NCI-H1048 (cell line): ENCODE results near the gene GPR84.

Source experiments
- DNase-seq: peaks from one replicate; lab custom pipeline; 2025; lab: John Stamatoyannopoulos, UW

The GPR84 gene

GRCh38 chr12:54374562-54375258 lies 10.4 kb upstream of the GPR84 start:
- no peak for DNase-seq

- DNase-seq, result no peak
Observed at GRCh38 chr12:54373649-54374561, 9.6 kb upstream of the GPR84 start.

- no peak for DNase-seq
Observed at GRCh38 chr12:54372113-54372806, 8.0 kb upstream of the GPR84 start.

- DNase-seq, result no peak
Observed at GRCh38 chr12:54371328-54372112, 7.2 kb upstream of the GPR84 start.

- DNase-seq, result no peak
Observed at GRCh38 chr12:54370171-54370730, 6.0 kb upstream of the GPR84 start.

- DNase-seq, result no peak
Observed at GRCh38 chr12:54369597-54370131, 5.4 kb upstream of the GPR84 start.

GRCh38 chr12:54368709-54369596 lies 4.7 kb upstream of the GPR84 start:
- DNase-seq, result peak; percentile 85

- no peak for DNase-seq
Observed at GRCh38 chr12:54368025-54368708, 3.9 kb upstream of the GPR84 start.

- no peak for DNase-seq
Observed at GRCh38 chr12:54363618-54364017, 668 bp downstream of the GPR84 start.

- no peak for DNase-seq
Observed at GRCh38 chr12:54363047-54363446, 1.2 kb downstream of the GPR84 start.

GRCh38 chr12:54360717-54361456 lies 3.4 kb downstream of the GPR84 start:
- DNase-seq, result peak; percentile 33

- DNase-seq, result no peak
Observed at GRCh38 chr12:54359762-54360351, 4.4 kb downstream of the GPR84 start.

GRCh38 chr12:54358945-54359761 lies 5.1 kb downstream of the GPR84 start:
- peak; percentile 85 for DNase-seq

- no peak for DNase-seq
Observed at GRCh38 chr12:54358191-54358944, 5.9 kb downstream of the GPR84 start.

- no peak for DNase-seq
Observed at GRCh38 chr12:54357506-54358190, 6.6 kb downstream of the GPR84 start.

- DNase-seq, result no peak
Observed at GRCh38 chr12:54356951-54357356, 7.3 kb downstream of the GPR84 start.
